Measurements from ENCODE around the gene PTPN4.

- TF ChIP-seq CTCF (conservative IDR thresholded peaks at IDR 0.05 in 1 of 2, IDR thresholded peaks at IDR 0.05 in 1 of 2; ENCODE audit: low read depth in 1 of 2, low read length in 2 of 2) (no peak), EZH2 (IDR thresholded peaks at IDR 0.05; ENCODE audit: low read length, missing control alignments) (no peak)
These were observed 1.2 kb downstream of the PTPN4 start for GRCh38 chr2:119760956-119761275.
